ENCODE results near the gene GAB2.
A peak's percentile ranks its signal among the peaks of the same experiment; 100 is the strongest.

GAB2 gene

DNA sequence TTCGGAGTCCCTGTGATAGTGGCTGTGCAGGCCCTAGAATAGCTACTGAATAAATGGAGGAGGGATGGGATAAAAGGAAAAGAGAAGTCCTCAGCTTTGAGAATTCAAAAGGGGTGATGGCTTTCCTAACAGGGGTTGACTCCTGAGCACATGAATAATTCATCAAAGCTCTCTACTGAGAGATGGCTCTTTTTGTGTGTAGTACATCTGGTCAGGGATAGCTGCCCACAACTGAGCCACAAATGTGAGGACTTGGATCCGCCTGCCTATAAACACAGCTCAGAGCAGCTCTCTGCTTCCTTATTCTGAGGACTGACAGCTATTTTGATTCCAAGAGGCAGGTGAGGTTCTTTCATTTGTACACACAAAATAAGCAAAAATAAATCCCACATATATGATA lies 146.6 kb downstream of the GAB2 start:
- in situ Hi-C loops (cut with MboI; ENCODE audit: low pct_unique_long_range_greater_than_20kb, low sequenced_read_pairs), result no loop called here
- peak; percentile 35 for DNase-seq

DNA sequence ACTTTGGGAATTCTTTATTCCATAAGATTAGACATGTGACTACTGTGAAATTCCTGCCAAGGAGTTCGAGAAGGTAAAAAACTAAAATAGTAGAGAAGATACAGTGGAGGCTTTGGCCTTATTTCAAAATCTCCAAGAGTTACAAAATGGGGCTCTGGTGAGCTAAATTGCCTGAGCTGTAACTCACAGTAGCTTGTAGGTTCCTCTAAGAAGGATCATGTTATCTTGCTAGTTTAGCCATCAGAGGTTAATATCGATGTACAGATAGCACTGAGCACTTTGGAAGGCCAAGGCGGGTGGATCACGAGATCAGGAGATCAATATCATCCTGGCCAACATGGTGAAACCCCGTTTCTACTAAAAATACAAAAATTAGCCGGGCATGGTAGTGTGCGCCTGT lies 147.8 kb downstream of the GAB2 start:
- in situ Hi-C loops (cut with MboI; ENCODE audit: low pct_unique_long_range_greater_than_20kb, low sequenced_read_pairs), result no loop called here
- DNase-seq, result no peak

DNA sequence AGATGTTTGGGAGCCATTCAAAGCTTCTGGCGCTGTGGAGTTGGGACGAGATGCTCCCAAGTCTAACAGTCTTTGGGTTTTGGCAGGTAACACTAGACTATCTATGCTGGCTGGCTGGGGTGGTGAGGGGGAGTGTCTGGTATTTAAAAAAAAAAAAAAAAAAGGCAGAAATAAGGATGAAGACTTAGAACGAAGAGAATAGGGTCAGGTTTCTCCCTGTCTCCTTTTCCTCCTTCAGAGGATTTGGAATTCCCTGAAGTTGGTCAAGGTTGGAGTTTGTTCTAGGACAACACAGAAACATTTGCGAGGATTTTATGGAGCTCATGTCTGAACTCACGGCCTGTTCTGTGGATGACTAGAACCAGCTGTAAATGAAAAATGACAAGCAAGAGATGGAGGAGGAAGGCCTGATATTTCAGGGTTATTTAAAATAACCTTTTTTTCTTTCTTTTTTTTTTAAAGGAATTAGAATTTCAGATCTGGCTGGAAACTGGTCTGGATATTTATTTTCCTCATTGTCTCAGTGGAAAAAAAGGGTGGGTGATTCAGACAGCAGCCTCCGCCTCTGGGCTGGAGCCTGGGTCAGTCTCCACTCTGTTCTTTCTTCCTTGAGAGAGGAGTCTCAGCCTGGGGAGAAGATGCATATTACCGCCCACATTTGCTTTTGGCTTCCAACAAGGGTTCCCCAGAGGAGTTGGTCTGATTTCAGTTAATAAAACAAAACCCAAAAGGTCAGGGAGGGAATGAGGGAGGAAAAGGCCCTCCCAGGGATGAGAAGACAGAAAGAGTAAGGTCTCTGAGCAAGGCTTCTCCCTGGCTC lies 148.8 kb downstream of the GAB2 start:
- no peak for DNase-seq

DNA sequence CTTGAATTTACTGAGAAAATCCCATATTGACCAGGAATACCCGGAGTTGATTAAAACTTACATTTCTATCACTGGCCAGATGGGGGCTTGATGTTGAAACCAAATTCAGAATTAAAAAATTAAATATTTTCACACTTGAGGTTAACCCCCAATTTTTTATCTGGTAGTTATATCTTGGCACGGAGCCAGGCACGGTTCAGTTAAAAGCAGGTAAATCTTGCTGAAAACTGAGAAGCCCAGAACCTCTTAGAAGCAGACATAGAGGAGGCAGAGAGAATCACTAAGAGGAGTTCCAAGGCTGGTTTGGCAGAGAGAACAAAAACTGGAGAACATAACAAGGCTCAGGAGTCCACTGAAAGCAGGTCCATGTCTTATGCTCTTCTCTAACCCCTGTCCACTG lies 151.2 kb downstream of the GAB2 start:
- in situ Hi-C loops (cut with MboI; ENCODE audit: low pct_unique_long_range_greater_than_20kb, low sequenced_read_pairs), result no loop called here
- no peak for DNase-seq

More for the DNA sequence above, 148.8 kb downstream of the GAB2 start:
- in situ Hi-C loops (cut with MboI; ENCODE audit: low pct_unique_long_range_greater_than_20kb, low sequenced_read_pairs), result no loop called here

DNA sequence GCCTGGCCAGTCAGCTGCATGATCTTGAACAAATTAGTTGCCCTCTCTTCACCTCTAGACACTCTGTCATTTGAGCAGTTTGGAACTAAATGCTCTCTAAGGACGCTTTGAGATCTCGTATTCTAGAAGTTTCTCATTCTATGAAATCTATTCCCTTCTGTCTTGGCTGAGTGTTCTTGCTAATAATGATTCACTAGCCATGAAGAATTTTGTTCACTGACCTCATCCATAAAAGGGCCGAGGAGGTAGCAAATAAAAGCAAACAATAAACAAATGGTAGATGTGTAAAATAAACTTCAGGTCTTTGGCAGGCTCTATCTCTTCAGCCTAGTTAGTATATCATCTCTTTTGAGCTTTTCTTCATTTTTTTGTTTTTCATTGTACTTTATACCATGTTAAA lies 152.3 kb downstream of the GAB2 start:
- DNase-seq, result no peak
- in situ Hi-C loops (cut with MboI; ENCODE audit: low pct_unique_long_range_greater_than_20kb, low sequenced_read_pairs), result no loop called here

DNA sequence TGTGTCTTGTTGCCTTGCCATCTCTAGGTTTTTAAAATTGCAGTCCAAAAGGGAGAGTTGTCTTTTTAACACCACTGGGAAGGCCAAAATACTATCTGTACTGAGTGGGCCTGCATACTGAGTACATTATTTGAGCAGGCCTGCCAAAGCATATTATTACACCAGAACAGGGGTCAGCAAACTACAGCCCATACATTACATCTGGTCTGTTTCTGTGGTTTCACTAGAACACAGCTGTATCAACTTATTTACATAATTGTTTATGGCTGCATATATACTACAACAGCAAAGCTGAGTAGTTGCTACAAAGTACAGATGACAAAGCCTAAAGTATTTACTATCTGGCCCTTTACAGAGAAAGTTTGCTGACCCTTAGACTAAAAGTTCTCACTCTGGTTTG lies 154.9 kb downstream of the GAB2 start:
- no peak for DNase-seq
- in situ Hi-C loops (cut with MboI; ENCODE audit: low pct_unique_long_range_greater_than_20kb, low sequenced_read_pairs), result no loop called here

DNA sequence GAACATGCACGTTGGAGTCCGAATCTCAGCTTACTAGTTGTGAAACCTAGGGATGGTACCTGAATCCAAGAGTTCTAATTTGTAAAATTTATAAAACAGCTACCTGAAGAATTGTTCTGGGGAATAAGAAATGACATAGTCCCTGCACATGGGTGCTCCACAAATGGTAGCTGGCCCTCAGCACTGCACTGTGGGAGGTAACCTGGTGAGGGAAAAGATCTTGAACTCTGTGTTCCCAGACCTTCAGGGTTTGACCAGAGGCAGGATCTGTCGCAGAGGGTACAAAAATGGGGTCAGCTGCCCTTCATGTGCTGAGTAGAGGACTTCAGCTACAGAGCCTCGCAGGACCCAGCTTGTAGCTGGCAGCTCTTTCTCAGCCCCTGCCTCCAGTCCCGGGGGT lies 155.4 kb downstream of the GAB2 start:
- no peak for DNase-seq
- in situ Hi-C loops (cut with MboI; ENCODE audit: low pct_unique_long_range_greater_than_20kb, low sequenced_read_pairs), result no loop called here

DNA sequence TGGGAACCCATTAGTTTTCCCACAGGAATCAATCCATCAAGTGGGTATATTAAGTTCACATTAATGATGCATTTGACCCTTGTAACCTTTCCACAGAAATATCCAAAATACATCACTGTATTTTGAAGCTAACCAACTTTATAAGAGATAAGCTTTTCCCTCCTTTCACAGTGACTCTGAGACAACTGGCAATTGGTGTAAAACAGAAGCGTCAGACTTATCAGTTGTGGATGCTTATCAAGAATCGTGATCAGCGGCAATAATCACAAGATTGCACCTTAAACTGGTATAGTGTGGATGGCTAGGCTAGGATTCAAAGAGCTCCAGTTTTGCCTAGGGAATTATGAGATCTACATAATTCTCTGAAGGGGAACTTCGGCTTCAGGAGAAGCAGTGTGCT lies 155.8 kb downstream of the GAB2 start:
- DNase-seq, result no peak
- in situ Hi-C loops (cut with MboI; ENCODE audit: low pct_unique_long_range_greater_than_20kb, low sequenced_read_pairs), result no loop called here

DNA sequence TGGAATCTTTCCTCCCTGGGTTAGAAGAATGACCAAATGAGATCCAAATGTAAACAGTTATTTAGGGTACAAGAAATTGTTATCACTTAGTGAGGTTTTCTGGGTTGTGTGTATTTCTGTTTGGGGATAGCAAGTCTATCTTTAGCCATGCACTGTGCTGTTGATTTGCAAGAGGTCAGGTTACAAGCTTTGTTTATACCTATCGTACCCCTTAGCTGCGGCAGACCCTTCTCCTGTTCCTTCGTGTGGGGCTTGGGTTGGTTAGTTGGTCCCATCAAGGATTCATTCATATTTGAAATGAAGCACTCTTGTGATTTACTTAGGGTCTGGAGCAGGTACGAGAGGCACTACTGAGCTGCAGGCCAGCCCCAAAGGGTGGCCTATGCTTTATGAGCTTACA lies 156.3 kb downstream of the GAB2 start:
- in situ Hi-C loops (cut with MboI; ENCODE audit: low pct_unique_long_range_greater_than_20kb, low sequenced_read_pairs), result no loop called here
- DNase-seq, result no peak

DNA sequence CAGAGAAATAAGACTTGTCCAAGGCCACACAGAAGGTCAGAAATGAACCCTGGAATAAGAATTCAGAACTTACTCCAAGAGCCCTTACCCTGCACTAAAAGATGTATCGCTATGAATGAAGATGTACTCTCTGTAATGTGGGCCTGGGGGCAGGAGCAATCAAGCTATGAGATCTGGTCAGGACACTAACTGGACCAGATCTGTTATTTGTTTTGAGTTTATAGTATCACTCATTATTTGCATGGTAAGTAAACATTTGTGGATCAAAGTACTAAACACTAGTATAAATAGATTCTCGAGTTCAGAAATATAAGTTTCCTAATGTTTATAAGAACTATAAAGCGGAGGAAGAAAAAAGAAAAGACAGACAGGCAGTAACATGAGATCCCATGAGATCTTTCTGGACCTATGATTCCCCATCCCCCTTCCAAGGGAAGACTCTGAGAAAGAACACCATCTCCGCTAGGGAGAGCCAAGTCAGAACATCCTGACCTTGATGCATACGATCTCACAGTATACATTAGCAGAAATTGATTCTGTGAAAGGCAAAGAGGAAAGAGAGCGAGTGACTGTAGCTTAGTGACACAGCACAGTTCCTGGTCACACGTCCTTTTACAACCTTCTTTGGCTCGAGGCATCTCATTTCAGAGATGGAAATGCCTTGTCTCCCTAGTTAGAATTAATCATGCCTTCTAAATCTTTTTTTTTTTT lies 157.7 kb downstream of the GAB2 start:
- in situ Hi-C loops (cut with MboI; ENCODE audit: low pct_unique_long_range_greater_than_20kb, low sequenced_read_pairs), result no loop called here
- DNase-seq, result no peak

DNA sequence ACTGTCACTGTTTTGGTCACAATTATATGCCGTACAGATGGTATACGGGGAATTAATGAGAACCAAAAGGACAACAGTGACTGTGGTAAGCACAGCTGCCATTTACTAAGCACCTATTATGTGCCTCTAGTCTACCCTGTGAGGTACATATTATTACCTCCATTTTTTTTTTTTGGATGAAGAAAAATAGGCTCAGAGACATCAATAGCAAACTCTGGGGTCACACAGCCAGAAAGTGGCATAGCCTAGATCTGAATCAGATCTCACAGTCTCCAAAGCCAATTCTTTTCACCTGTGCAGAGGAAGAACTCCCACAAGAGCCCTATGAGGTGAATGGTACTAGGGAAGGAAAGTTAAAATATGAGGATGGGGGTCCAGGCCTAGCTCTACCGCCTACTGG lies 160.0 kb downstream of the GAB2 start:
- in situ Hi-C loops (cut with MboI; ENCODE audit: low pct_unique_long_range_greater_than_20kb, low sequenced_read_pairs), result no loop called here
- DNase-seq, result no peak

DNA sequence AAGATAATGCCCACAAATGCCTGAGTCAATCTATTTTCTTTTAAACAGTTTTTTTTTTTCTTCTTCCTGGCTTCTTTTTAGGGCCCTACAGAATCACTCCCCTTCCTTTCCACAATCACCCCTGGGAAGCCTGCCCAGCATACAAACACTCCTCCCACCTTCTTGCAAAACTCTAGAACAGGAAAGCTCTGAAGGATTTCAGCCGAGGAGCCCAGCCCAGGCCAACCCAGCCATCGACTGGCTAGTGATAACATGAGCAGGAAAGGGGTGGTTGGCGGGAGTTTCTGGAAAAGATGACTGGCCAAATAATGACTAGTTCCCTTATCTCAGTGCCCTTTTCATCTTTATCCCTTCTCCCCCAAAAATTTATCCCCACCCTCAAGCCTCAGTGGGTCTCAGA lies 160.7 kb downstream of the GAB2 start:
- DNase-seq, result peak; percentile 87
- in situ Hi-C loops (cut with MboI; ENCODE audit: low pct_unique_long_range_greater_than_20kb, low sequenced_read_pairs), result no loop called here

DNA sequence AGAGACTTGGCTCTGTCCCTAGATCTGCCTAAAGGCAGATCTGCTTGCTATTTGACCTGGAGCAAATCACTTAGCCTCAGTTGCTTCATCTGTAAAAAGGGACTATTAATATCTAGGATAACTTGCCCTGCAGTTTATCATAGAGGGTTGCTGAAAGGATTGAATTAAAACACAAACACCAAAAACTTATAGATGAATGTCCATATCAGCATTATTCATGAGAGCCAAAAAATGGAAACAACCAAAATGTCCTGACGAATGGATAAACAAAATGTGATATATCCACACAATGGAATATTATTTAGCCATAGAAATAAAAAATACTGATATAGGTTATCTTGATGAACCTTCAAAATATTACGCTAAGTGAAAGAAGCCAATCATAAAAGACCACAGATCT lies 161.7 kb downstream of the GAB2 start:
- DNase-seq, result no peak
- in situ Hi-C loops (cut with MboI; ENCODE audit: low pct_unique_long_range_greater_than_20kb, low sequenced_read_pairs), result no loop called here

DNA sequence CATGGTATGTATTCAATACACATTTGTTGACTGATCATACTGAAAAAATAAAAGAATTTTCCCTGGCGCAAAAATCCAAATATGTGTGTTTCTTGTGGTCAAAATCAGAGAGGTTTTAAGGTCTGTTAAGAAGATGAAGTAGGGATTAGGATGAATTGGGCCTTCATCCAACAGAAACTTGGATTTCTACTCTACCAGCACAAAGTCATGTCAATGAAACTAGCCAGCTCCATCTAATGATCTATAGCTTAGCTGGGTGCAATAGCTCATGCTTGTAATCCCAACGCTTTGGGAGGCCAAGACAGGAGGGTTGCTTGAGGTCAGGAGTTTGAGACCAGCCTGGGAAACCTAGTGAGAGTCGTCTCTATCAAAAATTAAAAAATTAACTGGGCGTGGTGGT lies 163.4 kb downstream of the GAB2 start:
- DNase-seq, result no peak
- in situ Hi-C loops (cut with MboI; ENCODE audit: low pct_unique_long_range_greater_than_20kb, low sequenced_read_pairs), result no loop called here

DNA sequence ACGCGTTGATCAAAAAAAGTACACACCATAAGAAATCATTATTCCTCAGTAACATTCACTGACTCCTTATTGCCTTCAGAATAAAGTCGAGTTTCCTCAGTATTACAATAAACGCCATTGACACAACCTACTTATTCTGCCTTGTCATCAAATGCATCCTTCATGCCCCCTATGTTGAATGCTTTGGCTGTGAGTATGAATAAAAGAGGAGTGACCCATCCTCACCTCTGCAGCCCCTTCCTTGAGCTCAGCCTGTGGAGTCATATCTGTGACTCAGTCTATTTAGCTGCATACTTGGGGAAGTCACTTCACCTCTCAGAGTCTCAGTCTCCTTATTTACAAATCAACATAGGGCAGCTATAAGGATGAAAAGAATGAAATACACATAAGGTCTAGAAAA lies 163.8 kb downstream of the GAB2 start:
- DNase-seq, result no peak
- in situ Hi-C loops (cut with MboI; ENCODE audit: low pct_unique_long_range_greater_than_20kb, low sequenced_read_pairs), result no loop called here

DNA sequence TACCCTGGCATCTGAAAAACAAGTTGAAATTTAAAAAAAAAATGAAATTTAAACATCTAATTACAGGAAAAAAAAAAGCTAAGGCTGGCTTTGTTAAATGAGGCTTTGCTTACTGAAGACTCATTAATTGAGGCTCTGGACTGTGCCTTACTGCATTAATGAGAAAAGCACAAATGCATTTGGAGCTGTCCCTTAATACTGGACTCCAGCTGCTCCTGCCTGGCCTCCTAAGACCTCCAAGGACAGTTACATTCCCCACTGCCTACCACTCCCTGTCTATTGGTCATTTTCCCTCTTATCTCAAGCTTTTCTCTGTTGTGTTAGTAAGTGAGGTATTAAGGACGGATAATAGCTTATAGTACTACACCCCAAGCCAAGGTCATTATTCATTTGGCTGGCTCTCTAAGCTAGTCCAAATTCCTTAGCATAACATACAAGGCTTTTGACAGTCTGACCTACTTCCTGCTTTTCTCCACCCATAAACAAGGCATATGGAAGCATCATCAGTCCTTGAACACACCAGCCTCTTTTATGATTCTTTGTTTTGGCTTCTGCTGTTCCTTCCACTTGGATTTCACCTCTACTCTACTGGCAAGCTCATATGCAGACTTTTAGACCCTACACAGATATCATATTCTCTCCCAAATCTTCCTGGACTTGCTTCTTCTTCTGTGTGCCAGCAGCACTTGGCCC lies 166.4 kb downstream of the GAB2 start:
- DNase-seq, result no peak
- in situ Hi-C loops (cut with MboI; ENCODE audit: low pct_unique_long_range_greater_than_20kb, low sequenced_read_pairs), result no loop called here

DNA sequence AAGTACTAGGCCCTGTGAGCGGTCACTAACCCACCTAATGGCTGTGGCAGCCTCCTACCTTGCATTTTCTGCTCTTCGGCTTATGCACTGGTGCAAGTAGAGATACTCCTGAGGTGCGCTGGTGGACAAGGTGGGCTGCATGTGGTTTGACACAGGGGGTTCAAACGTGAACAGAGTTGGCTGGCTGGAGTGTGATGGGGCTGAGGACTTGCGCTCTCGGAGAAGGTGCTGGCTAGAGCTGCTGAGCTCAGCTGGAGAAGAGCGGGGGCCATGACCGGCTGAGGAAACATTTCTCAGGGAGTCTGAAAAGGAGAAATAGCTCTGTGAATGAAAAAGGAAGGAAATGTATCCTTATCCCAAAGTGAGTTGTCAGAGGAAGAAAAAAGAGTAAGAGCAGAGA lies 167.5 kb downstream of the GAB2 start:
- no peak for DNase-seq
- in situ Hi-C loops (cut with MboI; ENCODE audit: low pct_unique_long_range_greater_than_20kb, low sequenced_read_pairs), result no loop called here

DNA sequence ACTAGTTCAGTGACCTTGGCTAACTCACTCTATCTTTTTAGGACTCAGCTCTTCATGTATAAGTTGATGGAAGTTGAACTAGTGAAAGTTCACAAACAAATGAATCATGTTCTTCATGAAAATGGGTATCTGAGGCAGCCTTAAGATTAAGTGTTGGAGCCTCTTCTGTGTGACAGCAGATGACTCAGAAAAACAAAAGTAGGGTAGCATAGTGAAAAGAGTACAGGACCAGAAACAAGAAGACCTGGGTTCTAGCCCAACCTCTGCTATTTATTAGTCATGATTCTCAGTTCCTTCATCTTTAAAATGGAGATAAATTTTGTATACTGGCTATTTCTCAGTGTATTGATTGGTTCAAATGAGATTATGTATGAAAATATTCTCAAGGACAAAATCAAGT lies 168.7 kb downstream of the GAB2 start:
- no peak for DNase-seq
- in situ Hi-C loops (cut with MboI; ENCODE audit: low pct_unique_long_range_greater_than_20kb, low sequenced_read_pairs), result no loop called here

DNA sequence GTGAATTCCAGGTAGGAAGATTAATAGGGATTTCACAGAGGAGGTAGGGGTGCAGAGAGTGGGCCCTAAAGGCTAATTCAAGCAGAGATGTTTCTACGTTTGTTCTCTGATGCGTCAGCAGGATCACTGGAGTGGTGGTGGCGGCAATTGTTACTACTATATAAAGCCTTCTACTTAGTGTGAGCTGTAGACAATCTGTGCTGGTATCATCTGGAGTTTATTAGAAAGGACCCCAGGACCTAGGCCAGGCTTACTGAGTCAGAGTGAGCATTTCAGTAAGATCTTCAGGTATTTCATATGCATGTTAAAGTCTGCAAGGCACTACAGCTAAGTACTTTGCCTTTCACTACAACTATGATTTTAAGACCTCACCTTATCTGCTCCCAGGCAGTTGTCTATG lies 169.4 kb downstream of the GAB2 start:
- in situ Hi-C loops (cut with MboI; ENCODE audit: low pct_unique_long_range_greater_than_20kb, low sequenced_read_pairs), result no loop called here
- DNase-seq, result no peak

DNA sequence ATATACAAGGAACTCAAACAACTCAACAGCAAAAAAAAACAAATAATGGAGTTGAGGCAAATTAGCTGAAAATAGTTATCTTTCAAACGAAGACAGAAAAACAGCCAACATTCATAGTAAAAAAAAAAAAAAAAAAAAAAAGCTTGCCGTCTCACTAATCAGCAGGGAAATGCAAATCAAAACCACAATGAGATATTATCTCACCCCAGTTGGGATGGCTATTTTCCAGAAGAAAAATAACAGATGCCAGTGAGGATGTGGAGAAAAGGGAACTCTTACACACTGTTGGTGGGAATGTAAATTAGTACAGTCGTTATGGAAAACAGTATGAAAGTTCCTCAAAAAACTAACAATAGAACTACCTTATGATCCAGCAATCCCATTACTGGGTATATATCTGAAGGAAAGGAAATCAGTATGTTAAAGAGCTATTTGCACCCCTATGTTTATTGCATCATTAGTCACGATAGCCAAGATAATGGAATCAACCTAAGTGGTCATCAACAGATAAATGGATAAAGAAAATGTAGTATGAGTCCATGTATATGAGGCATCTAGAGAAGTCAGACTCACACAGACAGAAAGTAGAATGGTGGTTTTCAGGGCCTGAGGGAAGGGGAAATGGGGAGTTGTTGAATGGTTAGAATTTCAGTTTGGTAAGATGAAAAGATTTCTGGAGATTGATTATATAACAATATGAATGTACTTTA lies 172.9 kb downstream of the GAB2 start:
- peak; percentile 64 for DNase-seq
- in situ Hi-C loops (cut with MboI; ENCODE audit: low pct_unique_long_range_greater_than_20kb, low sequenced_read_pairs), result no loop called here

All from KBM-7 (cell line).